Ecto neural progenitor cell (in vitro differentiated cells): Measurements from ENCODE around the gene RBL2.

ENCODE experiments used
- DNase-seq: peaks from one replicate; pipeline ENCODE4 v3.0.0-alpha.2; 2018; ENCODE audit warnings: low spot score

Gene RBL2

GRCh38 chr16:53449816-53450517, 15.7 kb downstream of the RBL2 start:
- no peak for DNase-seq

- no peak for DNase-seq
Observed at GRCh38 chr16:53453928-53454327, 19.7 kb downstream of the RBL2 start.

- no peak for DNase-seq
Observed at GRCh38 chr16:53456625-53457024, 22.4 kb downstream of the RBL2 start.

- no peak for DNase-seq
Observed at GRCh38 chr16:53457670-53458069, 23.4 kb downstream of the RBL2 start.

- DNase-seq: no peak
Observed at GRCh38 chr16:53458635-53459034, 24.4 kb downstream of the RBL2 start.

GRCh38 chr16:53465606-53466280, 31.5 kb downstream of the RBL2 start:
- no peak for DNase-seq

DNA sequence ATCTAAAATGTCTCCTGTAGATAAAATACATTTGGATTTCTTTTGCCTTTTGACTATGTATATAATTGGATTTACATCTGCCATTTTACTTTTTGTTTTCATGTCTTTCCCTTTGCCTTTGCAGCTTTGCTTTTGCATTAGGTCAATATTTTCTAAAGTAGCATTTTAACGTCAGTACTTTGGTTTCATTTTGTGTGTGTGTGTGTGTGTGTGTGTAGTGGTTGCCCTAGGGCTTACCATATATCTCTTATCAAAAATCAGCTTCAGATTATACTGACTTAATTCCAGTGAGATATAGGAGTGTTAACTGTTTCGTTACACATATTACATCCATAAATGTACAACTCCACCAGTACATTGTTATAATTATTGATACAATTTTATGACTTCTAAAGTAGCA, 42.6 kb downstream of the RBL2 start:
- no peak for DNase-seq

- no peak for DNase-seq
Observed at GRCh38 chr16:53478965-53479364, 44.7 kb downstream of the RBL2 start.

- no peak for DNase-seq
Observed at GRCh38 chr16:53480394-53480793, 46.1 kb downstream of the RBL2 start.

- no peak for DNase-seq
Observed at GRCh38 chr16:53482123-53482522, 47.9 kb downstream of the RBL2 start.

GRCh38 chr16:53484542-53484941, 50.3 kb downstream of the RBL2 start:
- no peak for DNase-seq

- DNase-seq: no peak
Observed at GRCh38 chr16:53486230-53486629, 52.0 kb downstream of the RBL2 start.

- DNase-seq: no peak
Observed at GRCh38 chr16:53489755-53490154, 55.5 kb downstream of the RBL2 start.

DNA sequence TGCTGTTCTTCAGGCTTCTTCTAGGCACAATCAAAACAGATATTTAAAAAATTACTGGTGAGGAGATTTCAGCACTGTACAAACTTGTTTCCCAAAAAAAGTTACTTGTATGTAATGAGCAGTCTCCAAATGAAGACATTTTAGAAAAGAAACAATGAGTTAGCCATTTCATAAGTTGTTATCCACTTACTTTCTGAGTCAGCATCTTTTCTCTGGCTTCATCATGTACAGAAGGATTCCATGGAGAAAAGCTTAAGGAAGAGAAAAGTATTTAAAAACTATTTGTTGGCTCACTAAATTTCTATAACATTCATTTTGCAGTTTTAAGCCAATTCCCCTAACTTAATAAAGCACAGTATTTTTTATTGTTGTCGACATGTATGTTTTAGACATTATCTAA, 58.2 kb downstream of the RBL2 start:
- DNase-seq: no peak

DNA sequence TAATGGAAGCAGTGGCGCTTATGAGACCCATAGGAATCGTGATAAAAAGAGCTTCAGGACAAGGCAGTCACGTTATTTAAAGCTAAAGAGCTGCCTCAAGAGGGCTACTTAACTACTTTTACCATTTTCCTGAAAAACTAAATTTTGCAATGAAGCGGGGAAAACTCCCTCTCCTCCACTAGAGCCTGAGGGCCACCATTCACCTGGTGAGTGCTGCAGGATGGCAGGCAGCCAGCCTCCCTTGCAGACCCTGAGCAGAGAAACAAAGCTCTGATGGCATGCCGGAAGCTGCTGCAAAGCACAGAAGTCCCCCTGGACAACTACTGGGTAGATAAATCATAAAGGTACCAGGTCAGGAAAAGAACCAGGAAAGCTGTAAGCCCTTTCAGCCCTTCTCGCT, 60.4 kb downstream of the RBL2 start:
- DNase-seq: no peak

DNA sequence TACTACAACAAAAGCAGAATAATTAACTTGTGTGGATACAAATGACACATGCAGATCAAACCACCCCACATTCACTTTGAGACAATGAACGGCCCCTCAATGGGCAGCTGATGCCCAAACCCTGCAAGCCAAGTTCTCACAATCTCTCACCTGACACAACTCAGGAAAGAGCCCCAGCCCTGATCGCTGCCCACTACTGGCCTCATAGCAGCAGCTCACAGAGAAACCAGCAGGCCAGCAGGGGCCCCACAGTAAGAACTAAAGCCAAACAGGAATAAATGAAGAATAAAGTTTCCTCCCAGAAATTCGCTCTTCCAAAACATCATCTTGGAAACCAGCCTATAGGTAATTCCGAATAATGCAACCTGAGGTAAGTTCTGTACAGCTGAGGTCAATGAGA, 61.1 kb downstream of the RBL2 start:
- DNase-seq: no peak

DNA sequence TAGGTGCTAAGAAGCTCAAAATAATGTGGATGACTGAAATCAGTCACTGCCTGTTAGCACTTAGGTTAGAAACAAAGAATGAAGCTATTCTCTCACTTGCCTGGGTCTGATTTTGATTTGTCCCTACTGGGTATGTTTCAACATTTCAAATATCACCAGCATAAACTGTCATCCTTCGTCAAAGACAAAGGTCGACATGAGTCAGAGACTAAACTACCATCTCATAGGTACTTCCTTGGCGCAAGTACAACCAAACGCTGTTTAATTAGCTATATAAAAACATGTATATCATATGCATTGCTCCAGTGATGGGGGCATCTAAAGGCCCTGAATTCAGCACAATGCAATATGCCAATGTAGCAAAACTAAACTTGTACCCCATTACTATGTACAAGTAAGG, 64.7 kb downstream of the RBL2 start:
- no peak for DNase-seq

DNA sequence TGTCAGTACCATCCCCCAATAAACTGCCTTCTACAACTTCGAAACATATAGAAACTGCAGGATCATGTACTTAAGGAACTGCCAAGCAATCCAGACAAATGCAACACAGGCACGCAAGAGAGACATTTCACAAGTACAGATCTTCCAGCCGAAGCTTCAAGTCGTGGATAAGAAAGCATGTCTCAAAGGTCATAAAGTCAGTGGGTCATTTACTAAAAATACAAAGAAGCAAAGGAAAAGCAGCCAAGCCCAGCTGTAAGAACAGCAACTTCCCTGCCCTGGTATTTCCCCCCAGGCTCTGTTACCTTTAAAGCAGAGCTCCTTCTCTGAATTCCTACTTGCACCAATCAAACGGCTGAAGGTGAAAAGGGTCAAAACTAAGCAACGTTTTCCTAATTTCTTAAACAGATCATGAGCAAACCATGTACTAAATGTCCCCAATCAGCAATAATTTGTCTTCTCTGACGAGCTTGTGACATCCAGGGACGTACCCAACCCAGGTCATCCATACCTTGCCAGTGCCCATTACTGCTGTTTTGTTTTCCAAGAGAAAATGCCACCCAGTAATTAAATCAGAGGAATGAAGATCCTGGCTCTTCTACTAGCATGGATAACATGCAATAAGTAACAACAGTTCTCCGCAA, 67.1 kb downstream of the RBL2 start:
- DNase-seq: peak; percentile 43

- DNase-seq: peak; percentile 68
Observed at GRCh38 chr16:53502331-53503269, 68.3 kb downstream of the RBL2 start, which contains the start of gene AKTIP. Gene AKTIP, minus strand, starts transcription at chr16:53503209. Its CDS starts 2,950 bp downstream, at chr16:53500259.

- DNase-seq: peak; percentile 99
Observed at GRCh38 chr16:53503270-53503923, 69.1 kb downstream of the RBL2 start.

DNA sequence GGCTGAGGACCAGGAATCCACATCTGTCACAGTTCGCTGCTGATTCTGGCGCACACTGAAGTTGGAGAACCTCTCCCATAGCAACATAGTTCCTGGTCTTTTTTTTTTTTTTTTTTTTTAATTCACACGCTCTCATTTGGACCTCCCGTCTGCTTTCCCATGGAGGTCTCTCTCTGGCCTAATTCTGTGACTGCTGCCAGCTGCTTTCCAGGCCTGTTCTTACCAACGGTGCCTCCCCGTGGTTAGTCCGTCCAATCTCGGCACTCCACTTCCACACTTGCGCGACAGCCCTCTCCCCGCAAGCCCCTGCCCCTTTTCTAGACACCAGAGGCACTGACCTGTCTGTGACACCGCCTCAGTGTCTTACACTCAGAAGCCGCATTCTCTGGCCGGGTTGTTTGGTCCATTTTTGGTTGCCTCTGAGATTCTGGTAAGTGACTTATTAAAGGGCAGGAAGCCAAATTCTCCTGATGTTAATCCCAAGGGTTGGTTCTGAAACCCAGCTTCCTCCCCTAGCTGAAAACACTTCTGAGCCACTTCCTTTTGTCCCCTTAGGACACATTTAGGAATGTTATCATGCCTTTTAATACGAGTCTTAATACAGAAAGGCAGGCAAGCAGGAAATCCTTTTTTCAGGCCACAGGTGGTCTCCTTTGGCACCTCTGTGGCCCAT, 69.9 kb downstream of the RBL2 start:
- peak; percentile 50 for DNase-seq
